ENCODE data around the gene CHST15.

DNA sequence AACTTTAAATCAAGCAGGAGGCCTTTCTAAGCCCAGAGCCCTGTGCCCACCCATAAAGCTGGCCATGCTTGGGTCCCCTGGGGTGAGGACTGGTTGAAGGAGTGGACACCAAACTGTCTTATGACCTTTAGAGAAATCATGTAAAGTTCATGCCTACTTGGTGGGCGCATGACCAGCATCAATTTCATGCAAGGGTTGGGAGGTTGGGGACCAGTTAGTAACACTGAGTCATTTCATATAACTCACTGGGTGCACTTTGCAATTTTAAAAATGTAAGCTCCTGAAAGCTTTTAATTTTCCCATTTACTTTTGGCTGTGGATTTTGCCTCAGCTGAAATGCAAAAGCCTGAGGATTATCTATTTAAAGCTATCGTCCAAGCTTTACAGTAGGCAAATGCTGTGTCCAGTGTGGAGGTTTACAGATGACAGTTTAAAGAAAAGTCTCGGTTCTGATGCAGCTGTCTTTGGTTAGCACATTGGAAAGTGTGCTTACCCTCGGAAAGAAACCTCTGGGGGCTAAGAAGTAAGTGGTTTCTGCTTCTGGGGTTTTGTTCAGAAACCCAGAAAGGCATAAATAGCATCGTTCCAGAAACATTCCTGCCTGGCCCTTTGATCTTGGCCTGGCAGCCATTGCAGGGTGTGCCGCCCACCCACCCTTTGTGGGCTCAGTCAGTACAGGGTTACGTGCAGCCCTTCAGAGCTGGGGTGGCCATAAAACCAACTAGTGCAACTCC lies 48.8 kb upstream of the CHST15 start:
- TF ChIP-seq POLR2A (IDR thresholded peaks at IDR 0.05): no peak
- no peak for TF ChIP-seq POLR2AphosphoS5 (IDR thresholded peaks at IDR 0.05; ENCODE audit: insufficient read depth in 1 of 2, low read depth in 1 of 2)
- TF ChIP-seq, protein P1, sequence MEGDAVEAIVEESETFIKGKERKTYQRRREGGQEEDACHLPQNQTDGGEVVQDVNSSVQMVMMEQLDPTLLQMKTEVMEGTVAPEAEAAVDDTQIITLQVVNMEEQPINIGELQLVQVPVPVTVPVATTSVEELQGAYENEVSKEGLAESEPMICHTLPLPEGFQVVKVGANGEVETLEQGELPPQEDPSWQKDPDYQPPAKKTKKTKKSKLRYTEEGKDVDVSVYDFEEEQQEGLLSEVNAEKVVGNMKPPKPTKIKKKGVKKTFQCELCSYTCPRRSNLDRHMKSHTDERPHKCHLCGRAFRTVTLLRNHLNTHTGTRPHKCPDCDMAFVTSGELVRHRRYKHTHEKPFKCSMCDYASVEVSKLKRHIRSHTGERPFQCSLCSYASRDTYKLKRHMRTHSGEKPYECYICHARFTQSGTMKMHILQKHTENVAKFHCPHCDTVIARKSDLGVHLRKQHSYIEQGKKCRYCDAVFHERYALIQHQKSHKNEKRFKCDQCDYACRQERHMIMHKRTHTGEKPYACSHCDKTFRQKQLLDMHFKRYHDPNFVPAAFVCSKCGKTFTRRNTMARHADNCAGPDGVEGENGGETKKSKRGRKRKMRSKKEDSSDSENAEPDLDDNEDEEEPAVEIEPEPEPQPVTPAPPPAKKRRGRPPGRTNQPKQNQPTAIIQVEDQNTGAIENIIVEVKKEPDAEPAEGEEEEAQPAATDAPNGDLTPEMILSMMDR (IDR thresholded peaks at IDR 0.05): no peak

All from vagina (tissue), 2 donors.